Left lobe of liver (tissue), 2 donors: Measurements from ENCODE around the gene FAM13A. TPM values are rescaled to one million over a fixed set of nuclear protein-coding genes. Genes with fewer than 3 reads are reported as not detected.
A peak's percentile ranks its signal among the peaks of the same experiment; 100 is the strongest.
"Not testable (repeated sequence)": the region's sequence is repeated elsewhere in the genome, so short reads cannot be mapped to it uniquely, and the experiment has no call there.

Experiments used
- ATAC-seq: fragments of 200-7000 bp; cut with Tn5 transposase; one replicate; pipeline ENCODE4 v1.9.1; 2020; ENCODE audit warnings: mild to moderate bottlenecking, moderate library complexity
- DNase-seq: peaks from one replicate; pipeline ENCODE4 v3.0.0-alpha.2; 2020; ENCODE audit warnings: low spot score
- total RNA-seq: library from RNA; stranded (reverse); gene quantifications from one replicate; pipeline ENCODE4 v1.2.1, GENCODE V29; 2021
- donor health status: DM: no; HTN: no; CAD: no; lungs with moderate emphysema.
- donor health status: DM: no; HTN: yes; CAD: no.

The FAM13A gene
- total RNA-seq = 70.2 TPM

DNA sequence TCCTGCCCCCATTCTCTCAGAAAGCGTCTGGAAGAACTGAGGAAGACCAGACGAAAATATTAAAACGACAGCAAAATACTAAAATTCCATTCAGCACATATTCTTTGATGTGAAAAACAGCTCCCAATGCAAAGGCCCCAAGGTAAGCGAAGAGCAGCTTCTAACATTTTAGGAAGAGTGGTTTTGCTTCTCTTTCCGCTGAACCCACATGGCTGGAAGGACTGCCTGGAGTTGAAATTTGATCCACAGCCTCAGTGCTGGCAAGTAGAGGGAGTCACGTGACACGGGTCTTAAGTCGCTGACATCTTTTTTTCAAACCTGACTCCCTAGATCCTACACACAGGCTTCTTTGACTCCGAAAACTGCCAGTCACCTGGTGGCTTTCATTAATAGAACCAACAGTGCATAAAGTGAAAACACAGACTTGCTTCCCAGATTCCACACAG lies at the start of gene FAM13A:
TSS of gene FAM13A (minus strand) at position 233 of the 446 bp plus-strand sequence. CDS start at position 12, 221 bp downstream.
- DNase-seq (peak; percentile 70), ATAC-seq (peak; percentile 94)

DNA sequence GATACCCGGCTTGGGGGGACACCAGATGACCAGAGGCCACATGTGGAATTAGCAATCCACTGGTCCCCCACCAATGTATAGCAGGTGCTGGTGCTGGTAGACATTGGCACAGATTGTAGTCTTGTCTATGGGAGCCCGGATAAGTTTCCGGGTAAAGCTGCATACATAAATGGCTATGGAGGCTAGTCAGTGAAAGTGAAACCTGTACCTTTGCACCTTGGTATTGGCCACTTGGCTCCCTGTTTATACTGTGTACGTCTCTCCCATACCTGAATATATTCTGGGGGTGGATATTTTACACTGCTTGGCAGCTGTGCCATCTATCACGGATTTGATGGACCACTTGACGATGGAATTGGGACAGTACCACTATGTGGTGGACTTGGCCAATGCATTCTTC lies 48.7 kb upstream of the FAM13A start:
- ATAC-seq (no peak), DNase-seq (no peak)

DNA sequence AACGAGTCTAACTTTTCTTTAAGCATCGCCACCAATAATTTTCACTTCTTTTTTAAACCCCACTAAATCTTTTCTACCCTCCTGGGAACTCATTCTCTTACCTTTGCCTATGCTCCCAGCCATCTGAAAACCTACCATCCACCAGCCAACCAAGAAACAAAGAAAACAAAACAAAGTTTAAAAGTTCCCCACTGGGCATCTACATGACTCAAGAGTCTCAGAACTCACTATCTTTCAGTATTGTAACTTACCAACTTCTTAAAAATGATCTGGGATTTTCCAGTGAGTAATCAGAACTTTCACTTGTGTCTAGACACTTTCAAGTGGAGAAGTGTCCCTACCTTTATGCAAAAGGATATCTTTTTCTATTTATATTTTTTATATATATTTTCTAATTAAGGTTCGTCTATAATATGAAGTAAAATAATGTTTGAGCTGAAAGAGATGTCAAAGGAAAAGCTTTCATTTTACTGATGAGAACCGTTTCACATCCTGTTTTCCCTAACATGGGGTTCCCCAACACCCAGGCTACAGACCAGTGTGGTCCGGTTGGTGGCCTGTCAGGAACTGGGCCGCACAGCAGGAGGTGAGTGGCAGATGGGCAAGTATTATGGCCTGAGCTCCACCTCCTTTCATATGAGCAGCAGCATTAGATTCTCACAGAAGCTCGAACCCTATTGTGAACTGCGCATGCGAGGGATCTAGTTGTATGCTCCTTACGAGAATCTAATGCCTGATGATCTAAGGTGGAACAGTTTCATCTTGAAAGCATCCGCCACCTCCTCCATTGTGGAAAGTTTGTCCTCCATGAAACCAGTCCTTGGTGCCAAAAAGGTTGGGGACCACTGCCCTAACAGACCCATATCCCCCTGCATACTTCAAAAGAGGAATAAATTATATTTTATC lies 44.5 kb upstream of the FAM13A start:
- no peak for ATAC-seq
- DNase-seq = no peak

DNA sequence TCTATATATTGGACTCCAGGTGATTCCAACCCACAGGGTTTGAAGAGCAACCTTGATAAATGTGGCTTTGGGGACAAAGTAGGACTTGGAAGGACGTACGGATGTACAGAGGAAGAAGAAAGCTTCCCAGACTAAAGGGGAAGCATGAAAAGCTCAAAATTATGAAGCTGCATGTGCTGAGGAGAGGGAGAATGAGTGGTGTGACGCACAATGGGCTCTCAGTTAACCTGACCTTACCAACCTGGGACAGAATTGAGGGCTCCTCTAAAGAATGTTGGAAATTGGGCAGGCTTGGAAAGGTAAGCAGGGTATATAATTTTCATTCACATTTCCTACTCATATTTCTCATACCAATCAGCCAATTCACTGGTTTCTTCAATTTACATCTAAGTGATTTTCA lies 43.9 kb upstream of the FAM13A start:
- ATAC-seq = no peak
- DNase-seq = no peak

DNA sequence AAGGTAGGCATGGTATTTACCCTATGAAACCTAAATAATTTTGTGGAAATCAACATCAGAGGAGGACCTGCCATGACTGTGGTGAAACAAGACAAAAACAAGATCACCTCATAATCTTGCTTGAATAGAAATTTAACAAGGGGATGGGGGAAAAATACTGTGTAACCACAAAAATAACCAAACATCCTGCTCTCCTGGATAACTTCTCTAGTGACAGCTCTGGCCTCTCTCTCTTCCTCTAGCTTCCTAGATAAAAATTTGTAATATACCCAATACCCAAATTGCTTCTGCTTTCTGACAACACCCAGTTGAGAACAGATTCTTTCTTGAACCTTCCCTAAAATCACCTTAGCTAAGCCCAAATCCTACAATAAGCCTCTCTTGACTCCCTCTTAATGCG lies 42.5 kb upstream of the FAM13A start:
- DNase-seq (no peak), ATAC-seq (no peak)

DNA sequence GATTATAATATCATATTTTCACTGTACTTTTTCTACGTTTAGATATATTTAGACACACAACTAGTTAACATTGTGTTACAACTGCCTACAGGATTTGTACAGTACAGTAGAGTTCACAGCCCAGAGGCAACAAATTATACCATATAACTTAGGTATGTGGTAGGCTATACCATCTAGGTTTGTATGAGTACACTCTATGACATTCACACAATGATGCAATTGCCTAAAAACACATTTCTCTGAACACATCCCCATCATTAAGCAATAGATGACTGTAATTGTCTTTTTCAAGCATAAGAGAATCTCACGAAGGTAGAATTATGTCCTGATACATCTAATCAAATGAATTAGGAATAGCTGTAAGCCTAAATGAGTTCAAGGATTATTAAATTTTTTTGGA lies 42.0 kb upstream of the FAM13A start:
- ATAC-seq = no peak
- DNase-seq = no peak

DNA sequence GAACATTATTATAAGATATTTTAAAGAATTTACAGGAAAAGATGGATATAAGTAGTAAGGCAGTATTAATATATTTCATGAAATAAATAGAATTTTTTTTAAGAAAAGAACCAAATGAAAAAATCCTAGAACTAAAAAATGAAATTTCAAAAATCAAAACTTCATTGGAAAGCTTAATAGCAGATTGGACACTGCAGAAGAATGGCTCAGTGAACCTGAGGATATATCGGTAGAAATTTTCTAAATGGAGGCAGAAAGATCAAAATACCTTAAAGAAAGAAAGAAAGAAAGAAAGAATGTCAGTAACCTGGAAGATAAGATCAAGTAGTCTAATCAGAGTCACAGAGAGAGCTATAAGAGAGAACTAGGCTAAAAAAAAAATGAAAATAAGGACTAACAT lies 21.3 kb upstream of the FAM13A start:
- no peak for DNase-seq
- no peak for ATAC-seq

DNA sequence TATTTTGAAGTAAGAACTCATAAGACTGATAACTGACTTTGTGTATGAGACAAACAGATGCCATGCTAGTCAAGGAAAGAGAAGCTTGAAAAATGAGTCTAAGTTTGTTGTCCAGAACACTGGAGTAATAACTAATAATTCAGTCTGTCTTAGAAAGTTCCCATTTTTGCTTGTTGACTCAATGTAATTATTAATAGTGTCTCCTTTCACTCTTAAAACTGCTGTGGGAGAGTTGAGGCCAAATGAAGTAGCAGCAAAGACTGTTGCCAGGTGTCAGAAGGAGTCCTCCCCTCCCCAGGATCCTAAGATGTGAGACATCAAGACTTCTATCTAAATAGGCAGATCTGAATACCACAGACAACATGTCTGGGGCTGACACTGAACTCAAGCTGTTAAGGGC lies 20.8 kb upstream of the FAM13A start:
- ATAC-seq = no peak

DNA sequence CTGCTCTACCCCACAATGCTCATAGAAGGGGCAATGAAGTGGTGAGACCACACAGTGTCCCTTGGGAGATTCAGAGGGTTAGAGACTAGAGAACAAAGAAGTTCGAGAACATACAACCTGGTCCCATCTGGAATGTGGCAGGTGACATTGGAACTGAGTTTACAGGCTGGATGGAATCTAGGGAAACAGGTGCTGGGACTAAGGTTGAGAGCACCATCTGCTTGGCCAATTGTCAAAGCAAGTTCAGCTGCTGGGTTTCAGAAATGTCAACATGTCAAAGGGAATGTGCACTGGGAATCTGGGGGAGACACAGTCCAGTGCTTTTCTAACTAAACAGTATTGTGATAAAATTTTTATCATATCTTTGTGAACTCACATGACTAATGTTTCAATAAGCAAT lies 15.9 kb upstream of the FAM13A start:
- DNase-seq = no peak
- no peak for ATAC-seq

More for the DNA sequence above, 20.8 kb upstream of the FAM13A start:
- DNase-seq = no peak

DNA sequence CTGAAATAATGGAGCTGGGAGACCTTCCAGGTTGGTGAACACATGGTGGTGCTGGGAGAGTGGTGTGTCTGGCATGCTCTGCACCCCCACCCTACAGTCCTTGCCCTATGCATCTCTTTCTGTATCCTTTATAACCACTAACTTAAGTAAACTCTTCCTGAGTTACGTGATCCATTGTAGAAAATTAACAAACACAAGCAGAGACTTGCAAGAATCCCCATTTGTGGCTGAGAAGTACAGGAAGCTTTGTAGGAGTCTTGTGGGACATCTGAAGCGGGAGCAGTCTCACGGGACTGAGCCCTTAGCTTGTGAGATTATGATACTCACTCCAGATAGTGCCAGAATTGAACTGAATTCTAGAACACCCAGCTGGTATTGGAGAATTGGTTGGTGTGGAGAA lies 14.3 kb upstream of the FAM13A start:
- no peak for ATAC-seq

DNA sequence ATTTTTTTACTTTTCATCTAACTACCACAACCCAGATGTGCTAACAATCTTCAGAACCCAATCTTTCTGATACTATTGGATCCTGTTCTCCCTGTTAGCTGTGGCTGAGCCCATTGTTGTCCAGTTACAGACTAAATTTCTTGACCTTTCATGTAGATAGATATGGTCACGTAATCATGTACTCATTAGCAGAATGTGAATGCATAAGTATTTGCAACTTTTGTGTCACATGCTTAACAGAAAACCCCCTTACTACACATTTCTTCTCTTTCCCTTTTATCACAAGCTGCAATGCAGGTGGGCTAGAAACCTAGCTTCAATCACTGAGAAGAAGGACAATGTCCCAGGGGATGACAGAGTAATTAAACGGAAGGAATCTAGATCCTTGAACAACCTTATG lies 13.1 kb upstream of the FAM13A start:
- DNase-seq (no peak), ATAC-seq (no peak)

More for the DNA sequence above, 14.3 kb upstream of the FAM13A start:
- DNase-seq = no peak

DNA sequence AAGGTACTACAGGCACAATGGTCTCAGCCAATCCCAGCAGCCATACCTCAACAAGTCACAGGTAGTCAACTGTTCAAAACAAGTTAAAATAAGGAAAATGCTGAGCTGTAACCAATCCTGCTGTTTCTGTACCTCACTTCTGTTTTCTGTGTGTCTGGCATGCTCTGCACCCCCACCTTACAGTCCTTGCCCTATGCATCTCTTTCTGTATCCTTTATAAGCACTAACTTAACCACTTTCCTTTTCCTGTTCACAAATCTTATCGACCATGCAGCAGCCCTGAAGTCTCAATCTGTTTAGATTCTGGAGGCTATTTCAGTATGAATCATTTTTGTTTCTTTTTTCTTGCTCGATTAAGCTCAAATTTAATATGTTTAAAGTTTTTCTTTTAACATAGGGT lies 12.5 kb upstream of the FAM13A start:
- ATAC-seq = no peak
- no peak for DNase-seq

DNA sequence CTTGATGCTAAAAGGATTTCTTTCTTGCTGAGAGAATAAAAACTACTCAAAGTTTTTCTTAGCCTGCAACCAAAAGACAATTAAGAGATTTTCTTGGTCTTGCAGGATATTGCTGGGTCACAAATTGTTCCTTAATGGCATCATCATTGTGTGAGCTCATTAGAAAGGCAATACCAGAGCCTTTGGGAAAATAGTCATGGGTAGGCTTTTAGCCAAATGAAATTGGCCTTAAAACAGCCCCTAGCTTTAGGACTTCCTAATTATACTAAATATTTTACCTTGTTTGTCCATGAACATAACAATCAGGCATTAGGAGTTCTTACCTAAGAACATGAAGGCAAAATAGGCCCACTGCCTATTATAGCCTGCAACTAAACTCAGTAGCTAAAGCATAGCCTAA lies 10.4 kb upstream of the FAM13A start:
- ATAC-seq = no peak

DNA sequence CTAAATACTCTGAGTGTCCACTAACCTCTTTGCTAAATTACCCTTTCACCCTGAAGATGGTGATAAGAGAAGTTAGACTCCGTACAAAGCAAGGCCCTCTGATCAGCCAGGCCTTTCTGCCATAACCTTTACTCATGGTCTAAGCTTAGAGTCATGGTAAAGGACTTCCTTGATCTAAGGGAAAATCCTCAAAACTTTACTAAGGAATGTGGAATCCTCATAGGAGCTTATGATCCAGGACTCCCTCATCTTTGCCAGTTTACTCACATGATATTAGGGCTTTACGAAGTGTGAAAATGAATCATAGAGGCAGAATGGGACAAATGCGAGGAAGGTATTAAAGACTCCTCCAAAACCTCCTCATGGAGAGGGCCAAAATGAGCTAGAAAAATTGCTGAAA lies 7.9 kb upstream of the FAM13A start:
- DNase-seq (no peak), ATAC-seq (no peak)

More for the DNA sequence above, 10.4 kb upstream of the FAM13A start:
- no peak for DNase-seq

DNA sequence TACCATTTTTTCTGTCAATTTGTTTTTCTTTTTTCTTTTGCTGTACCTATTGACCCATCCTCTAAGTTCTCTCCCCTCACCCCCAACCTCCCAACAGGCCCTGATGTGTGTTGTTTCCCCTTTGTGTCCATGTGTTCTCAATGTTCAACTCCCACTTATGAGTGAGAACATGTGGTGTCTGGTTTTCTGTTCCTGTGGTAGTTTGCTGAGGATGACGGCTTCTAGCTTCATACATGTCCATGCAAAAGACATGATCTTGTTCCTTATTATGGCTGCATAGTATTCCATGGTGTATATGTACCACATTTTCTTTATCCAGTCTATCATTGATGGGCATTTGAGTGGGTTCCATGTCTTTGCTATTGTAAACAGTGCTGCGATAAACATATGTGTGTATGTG lies 859 bp upstream of the FAM13A start:
- not testable (repeated sequence) for ATAC-seq, DNase-seq

DNA sequence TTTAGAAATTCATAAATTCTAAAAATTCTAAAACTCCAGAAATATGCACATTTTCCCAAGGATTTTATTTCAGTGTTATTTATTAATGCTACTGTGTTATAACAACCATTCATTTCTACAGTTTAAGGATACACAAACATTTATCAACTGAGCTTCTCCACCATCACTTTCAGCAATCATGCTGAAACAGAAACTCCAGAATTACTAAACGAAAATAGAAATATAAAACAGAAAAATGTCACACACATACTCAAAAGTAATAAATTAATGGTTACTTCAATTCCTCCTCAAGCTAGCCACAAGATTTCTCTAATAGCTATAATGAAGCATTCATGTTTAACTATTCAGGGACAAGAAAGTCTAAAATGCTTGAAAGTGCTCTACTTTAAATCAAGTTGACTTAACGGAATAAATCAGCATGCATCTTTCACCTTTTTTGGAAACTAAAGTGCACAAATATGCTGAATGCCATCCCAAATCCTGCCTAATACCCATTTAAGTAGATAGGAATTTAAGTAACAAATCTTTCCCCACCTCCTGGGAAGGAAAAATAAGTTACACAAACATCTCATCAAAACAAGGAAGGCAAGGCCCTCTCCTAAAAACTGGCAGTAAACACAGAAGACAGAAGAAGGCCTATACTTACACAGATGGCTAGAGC lies 563 bp downstream of the FAM13A start:
- DNase-seq (no peak), ATAC-seq (peak; percentile 68)

DNA sequence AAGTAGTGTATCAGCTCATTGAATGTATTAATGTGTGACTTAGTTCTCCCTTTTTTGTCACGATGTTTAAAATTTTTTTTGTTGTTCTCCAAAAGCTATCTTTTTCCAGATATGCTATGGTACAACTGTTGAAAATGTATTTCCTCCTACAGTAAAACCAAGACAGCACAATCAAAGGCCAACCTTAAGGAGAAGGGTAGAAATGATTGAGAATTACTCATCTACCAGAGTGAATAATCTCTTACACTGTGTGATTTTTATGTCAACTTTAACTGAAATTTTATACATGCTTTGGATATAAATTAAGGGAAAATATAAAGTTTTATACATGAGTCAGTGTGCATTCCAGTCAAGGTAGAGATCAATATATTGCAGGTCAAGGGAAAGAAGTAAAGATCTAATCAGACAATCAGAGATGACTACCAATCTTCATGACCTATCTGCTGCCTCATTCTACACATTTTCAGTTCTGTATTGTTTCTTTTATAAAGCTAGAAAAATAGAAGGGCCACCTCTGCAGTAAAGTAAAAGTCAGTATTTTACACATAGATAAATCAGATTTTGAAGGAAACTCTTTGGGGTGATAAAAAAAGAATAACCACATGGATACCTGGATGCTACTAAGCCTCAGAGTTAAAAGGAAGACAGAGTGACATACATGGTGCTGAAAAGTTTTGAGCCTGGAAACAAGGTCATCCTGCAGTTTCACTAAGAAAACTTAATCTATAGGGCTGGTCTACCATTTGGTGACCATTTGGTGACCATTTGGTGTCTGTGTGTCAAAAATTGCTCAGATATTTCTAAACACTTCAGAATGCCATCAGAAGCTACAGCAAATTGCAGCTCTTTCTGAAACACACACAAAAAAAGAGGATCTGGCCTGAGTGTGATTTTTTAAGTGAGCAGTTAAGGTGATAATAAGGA lies 1.6 kb downstream of the FAM13A start:
- ATAC-seq (no peak), DNase-seq (no peak)

DNA sequence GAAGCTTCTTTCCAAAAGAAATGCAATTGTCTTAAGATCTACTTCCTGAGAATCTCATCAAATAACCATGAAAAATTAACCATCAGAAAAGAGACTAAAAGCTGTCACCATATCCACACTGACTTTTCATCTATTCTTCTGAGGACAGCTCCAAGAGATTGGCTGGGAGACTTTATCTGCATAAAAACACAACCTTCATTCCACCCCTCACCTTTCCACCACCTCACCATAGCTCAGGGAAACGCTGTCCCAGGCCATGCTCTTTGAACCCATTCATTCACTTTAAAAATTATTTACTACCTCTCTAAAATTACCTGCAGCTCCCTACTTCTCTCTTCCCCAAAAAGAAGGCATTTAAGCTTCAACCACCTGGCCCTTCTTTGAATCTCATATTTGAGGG lies 2.4 kb downstream of the FAM13A start:
- ATAC-seq (no peak), DNase-seq (no peak)

DNA sequence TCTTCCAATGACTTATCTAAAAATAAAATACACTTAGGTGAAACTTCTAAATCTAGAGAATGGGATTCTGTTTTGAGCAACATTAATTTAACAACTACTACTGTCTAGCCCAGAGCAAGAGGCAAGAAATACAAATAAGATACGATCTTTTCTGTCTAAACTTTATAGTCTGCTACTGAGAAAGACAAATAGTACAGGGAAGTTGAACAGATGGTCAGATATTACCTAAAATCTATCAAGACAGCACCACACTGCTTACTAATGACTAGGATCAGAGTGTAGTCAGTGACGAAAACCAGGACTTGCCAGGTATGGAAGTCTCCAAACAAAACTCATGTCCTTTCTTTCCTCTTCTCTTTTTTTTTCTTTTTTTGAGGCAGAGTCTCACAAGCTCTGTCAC lies 7.1 kb downstream of the FAM13A start:
- ATAC-seq (no peak), DNase-seq (no peak)

DNA sequence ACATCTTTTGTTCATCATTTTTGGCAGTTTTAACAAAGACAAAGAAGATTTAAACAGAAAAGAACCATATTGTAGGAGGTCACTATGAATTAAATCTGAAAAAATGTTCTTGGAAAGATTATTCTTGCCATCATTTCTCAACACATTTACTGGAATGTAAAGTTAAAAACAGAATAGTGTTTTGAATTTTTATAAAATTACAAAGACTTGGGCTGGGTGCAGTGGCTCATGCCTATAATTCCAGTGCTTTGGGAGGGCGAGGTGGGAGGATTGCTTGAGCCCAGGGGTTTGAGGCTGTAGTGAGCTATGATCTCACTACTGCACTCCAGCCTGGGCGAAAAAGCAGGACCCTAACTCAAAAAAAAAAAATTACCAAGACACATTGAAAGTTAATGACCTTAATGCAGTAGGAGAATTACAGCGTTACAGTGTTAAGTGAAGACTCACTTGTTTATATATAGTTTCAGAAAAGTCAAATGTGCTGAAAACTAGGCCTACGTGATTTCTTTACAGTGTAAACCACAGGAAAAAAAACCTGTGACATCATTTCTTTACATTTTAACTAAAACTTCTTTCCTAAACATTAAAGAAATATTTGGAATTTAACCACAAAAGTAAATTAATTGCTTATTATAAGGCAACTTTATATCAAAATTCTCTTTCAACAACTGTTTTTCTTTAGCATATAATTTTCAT lies 7.9 kb downstream of the FAM13A start:
- ATAC-seq (no peak), DNase-seq (no peak)
